NCI-H1694 (cell line): ENCODE measurements around the gene ERG28.
"Not testable (repeated sequence)": the region's sequence is repeated elsewhere in the genome, so short reads cannot be mapped to it uniquely, and the experiment has no call there.

Experiments
- DNase-seq: peaks from one replicate; lab custom pipeline; 2025; lab: John Stamatoyannopoulos, UW

The ERG28 gene

GRCh38 chr14:75660630-75661498 lies at the start of gene ERG28, which contains the start of gene TTLL5:
Gene ERG28, minus strand, starts transcription at chr14:75660876. Its CDS starts 3,374 bp downstream, at chr14:75657502.
Gene TTLL5, plus strand, starts transcription at chr14:75661246. Its CDS starts 1,904 bp downstream, at chr14:75663150.
- DNase-seq = peak; percentile 100

GRCh38 chr14:75709207-75709812 lies 48.6 kb upstream of the ERG28 start:
- DNase-seq = peak; percentile 94

GRCh38 chr14:75705014-75705413 lies 44.3 kb upstream of the ERG28 start:
- no peak for DNase-seq

- DNase-seq = no peak
Observed at GRCh38 chr14:75703467-75703866, 42.8 kb upstream of the ERG28 start.

- DNase-seq = no peak
Observed at GRCh38 chr14:75702616-75703261, 42.1 kb upstream of the ERG28 start.

- no peak for DNase-seq
Observed at GRCh38 chr14:75702122-75702521, 41.4 kb upstream of the ERG28 start.

GRCh38 chr14:75700295-75700694 lies 39.6 kb upstream of the ERG28 start:
- no peak for DNase-seq

GRCh38 chr14:75699331-75699730 lies 38.7 kb upstream of the ERG28 start:
- no peak for DNase-seq

- no peak for DNase-seq
Observed at GRCh38 chr14:75697918-75698317, 37.2 kb upstream of the ERG28 start.

- DNase-seq = no peak
Observed at GRCh38 chr14:75697386-75697785, 36.7 kb upstream of the ERG28 start.

GRCh38 chr14:75695025-75695424 lies 34.3 kb upstream of the ERG28 start:
- not testable (repeated sequence) for DNase-seq

- no peak for DNase-seq
Observed at GRCh38 chr14:75690010-75690409, 29.3 kb upstream of the ERG28 start.

- DNase-seq = no peak
Observed at GRCh38 chr14:75689012-75689411, 28.3 kb upstream of the ERG28 start.

- no peak for DNase-seq
Observed at GRCh38 chr14:75685910-75686309, 25.2 kb upstream of the ERG28 start.

- no peak for DNase-seq
Observed at GRCh38 chr14:75675265-75675960, 14.7 kb upstream of the ERG28 start.

- no peak for DNase-seq
Observed at GRCh38 chr14:75673345-75674035, 12.8 kb upstream of the ERG28 start.

- DNase-seq = no peak
Observed at GRCh38 chr14:75672605-75673192, 12.0 kb upstream of the ERG28 start.

- peak; percentile 87 for DNase-seq
Observed at GRCh38 chr14:75667099-75667765, 6.6 kb upstream of the ERG28 start.

GRCh38 chr14:75662966-75663365 lies 2.3 kb upstream of the ERG28 start:
- no peak for DNase-seq

GRCh38 chr14:75661499-75661814 lies 781 bp upstream of the ERG28 start:
- no peak for DNase-seq

GRCh38 chr14:75660238-75660629 lies 442 bp downstream of the ERG28 start:
- no peak for DNase-seq
